ENCODE measurements around the gene RHOA.

The RHOA gene

DNA sequence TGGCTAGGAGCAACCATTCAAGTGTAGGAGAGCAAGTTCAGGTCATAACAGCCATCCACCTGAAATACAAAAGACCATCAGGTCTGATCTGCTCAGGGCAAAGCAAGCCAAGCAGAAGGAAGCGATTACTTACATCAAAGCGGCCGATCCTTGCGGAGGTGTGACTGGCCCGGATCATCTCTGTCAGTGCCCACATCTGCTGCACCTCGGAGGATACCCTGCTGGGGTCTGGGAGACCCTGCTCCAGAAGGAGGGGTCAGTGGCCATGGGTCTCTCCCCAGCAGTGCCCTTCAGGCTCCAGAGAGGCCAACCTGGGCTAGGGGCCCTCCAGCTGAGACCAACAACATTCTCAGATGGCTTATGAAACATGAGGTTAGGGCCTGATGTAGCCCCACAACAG, 13.0 kb upstream of the RHOA start:
- H3K36me3 Mint-ChIP-seq (ENCODE audit: low read depth) = peaks cover 15% of the 10 kb centered on the region
- H3K27me3 Mint-ChIP-seq (ENCODE audit: low read depth, poor library complexity) = no peaks in the 10 kb centered on the region
- peaks cover 29% of the 10 kb centered on the region for H3K4me1 Mint-ChIP-seq
- no peak overlapping the region for H3K4me3 Mint-ChIP-seq
- DNase-seq = no peak
- H3K9me3 Mint-ChIP-seq = no peaks in the 10 kb centered on the region
- no peak overlapping the region for H3K27ac Mint-ChIP-seq
- TF ChIP-seq, protein P1, sequence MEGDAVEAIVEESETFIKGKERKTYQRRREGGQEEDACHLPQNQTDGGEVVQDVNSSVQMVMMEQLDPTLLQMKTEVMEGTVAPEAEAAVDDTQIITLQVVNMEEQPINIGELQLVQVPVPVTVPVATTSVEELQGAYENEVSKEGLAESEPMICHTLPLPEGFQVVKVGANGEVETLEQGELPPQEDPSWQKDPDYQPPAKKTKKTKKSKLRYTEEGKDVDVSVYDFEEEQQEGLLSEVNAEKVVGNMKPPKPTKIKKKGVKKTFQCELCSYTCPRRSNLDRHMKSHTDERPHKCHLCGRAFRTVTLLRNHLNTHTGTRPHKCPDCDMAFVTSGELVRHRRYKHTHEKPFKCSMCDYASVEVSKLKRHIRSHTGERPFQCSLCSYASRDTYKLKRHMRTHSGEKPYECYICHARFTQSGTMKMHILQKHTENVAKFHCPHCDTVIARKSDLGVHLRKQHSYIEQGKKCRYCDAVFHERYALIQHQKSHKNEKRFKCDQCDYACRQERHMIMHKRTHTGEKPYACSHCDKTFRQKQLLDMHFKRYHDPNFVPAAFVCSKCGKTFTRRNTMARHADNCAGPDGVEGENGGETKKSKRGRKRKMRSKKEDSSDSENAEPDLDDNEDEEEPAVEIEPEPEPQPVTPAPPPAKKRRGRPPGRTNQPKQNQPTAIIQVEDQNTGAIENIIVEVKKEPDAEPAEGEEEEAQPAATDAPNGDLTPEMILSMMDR (IDR thresholded peaks at IDR 0.05) = no peak

GRCh38 chr3:49422379-49423248, 10.8 kb upstream of the RHOA start, which contains the start of gene AMT:
Gene AMT (minus strand): TSS chr3:49422473. CDS start chr3:49422450, 23 bp downstream.
- no peaks in the 10 kb centered on the region for H3K27me3 Mint-ChIP-seq (ENCODE audit: low read depth, poor library complexity)
- no peaks in the 10 kb centered on the region for H3K9me3 Mint-ChIP-seq
- peak within 1 kb of the TSS; percentile 66 for H3K27ac Mint-ChIP-seq
- peaks cover 20% of the 10 kb centered on the region for H3K36me3 Mint-ChIP-seq (ENCODE audit: low read depth)
- peak; percentile 74 for DNase-seq
- TF ChIP-seq, protein P1 (IDR thresholded peaks at IDR 0.05) = no peak
- H3K4me1 Mint-ChIP-seq = peaks cover 19% of the 10 kb centered on the region
- H3K4me3 Mint-ChIP-seq = peak within 1 kb of the TSS; percentile 95

DNA sequence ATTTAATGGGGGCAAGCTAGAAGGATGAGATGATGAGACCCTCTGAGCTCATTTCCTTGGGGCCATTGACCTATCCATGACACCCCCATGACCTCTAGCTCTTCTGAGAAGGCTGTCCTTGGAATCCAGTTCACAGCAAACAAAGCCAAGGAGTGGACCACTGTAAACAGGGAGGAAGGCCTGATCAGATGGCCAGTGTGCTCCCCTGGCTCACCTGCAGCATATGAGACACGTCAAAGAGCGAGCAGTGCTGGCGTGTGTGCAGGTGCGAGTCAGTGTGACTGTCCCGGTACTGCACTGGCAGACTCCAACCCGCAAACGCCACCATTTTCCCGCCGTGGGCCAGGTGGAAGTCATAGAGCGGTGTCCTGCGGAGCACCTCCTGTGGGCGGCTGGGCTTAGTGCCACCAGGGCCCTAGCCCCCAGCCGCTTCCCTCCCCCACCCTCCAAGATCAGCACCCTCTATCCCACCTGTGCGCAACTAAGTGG, 10.2 kb upstream of the RHOA start:
- TF ChIP-seq, protein P1 (IDR thresholded peaks at IDR 0.05) = no peak
- Mint-ChIP-seq H3K4me3 (peak overlapping the region; percentile 95), H3K4me1 (peaks cover 19% of the 10 kb centered on the region), H3K27me3 (ENCODE audit: low read depth, poor library complexity) (no peaks in the 10 kb centered on the region), H3K9me3 (no peaks in the 10 kb centered on the region), H3K27ac (peak overlapping the region; percentile 66), H3K36me3 (ENCODE audit: low read depth) (peaks cover 20% of the 10 kb centered on the region)
- DNase-seq = no peak

- H3K27ac Mint-ChIP-seq = no peak overlapping the region
- DNase-seq = no peak
- H3K36me3 Mint-ChIP-seq (ENCODE audit: low read depth) = peaks cover 25% of the 10 kb centered on the region
- H3K27me3 Mint-ChIP-seq (ENCODE audit: low read depth, poor library complexity) = no peaks in the 10 kb centered on the region
- peaks cover 37% of the 10 kb centered on the region for H3K4me1 Mint-ChIP-seq
- TF ChIP-seq, protein P1 (IDR thresholded peaks at IDR 0.05) = no peak
- no peaks in the 10 kb centered on the region for H3K9me3 Mint-ChIP-seq
- no peak overlapping the region for H3K4me3 Mint-ChIP-seq
These were observed 5.8 kb upstream of the RHOA start for GRCh38 chr3:49417516-49418120.

DNA sequence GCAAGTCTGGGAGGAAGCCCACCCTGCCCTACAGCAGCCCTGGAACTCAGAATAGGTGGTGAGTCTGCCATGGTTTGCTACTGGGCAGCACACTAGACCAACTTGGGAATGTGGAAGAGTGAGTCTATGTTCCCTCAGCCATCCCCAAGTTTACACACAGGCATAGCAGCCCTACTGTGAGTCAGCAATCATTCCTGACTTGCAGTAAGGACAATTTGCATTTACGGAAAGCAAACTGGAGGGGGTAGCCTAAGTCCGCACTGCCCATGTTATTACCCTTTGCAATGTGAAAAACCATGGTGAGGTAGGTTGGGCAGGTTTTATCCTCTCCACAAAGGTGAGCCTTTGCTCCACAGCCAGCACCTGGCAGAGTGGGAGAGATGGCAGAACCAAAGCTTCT, 5.1 kb upstream of the RHOA start:
- TF ChIP-seq, protein P1 (IDR thresholded peaks at IDR 0.05) = no peak
- H3K36me3 Mint-ChIP-seq (ENCODE audit: low read depth) = peaks cover 25% of the 10 kb centered on the region
- H3K27ac Mint-ChIP-seq = no peak overlapping the region
- H3K9me3 Mint-ChIP-seq = no peaks in the 10 kb centered on the region
- H3K4me1 Mint-ChIP-seq = peaks cover 32% of the 10 kb centered on the region
- no peak for DNase-seq
- no peak overlapping the region for H3K4me3 Mint-ChIP-seq
- no peaks in the 10 kb centered on the region for H3K27me3 Mint-ChIP-seq (ENCODE audit: low read depth, poor library complexity)
